IMR-90 (cell line): Measurements from ENCODE around the gene PCGF3. TPM values are rescaled to one million over a fixed set of nuclear protein-coding genes. Genes with fewer than 3 reads are reported as not detected.

Experiments used
- ATAC-seq: fragments of 200-7000 bp; cut with Tn5 transposase; 2 replicates; pipeline ENCODE4 v1.9.1; 2020; ENCODE audit warnings: low read depth, mild to moderate bottlenecking, moderate library complexity
- BruUV-seq: library from RNA; stranded (reverse); fragments of 400-500 nt; replicated peaks from 2 replicates; lab custom pipeline; 2021; lab: Mats Ljungman, UMichigan
- CTCF ChIA-PET: fragments of 300-600 bp; formaldehyde crosslinking; extraction: SDS; loops from one replicate; lab custom pipeline; 2021; ENCODE audit warnings: antibody characterized with exemption; lab: Yijun Ruan, JAX
- POLR2A ChIA-PET: fragments of 300-600 bp; sonication (Branson Sonifier 250); formaldehyde crosslinking; loops from one replicate; lab custom pipeline; 2022; ENCODE audit warnings: antibody characterized with exemption; ENCODE audit not compliant: unreplicated experiment; lab: Charles Lee
- DNase-seq: peaks from one replicate; pipeline ENCODE4 v3.0.0; 2013
- H2AFZ ChIP-seq: replicated peaks from 2 replicates; pipeline ENCODE3; 2013; ENCODE audit warnings: low read length, mild to moderate bottlenecking; ENCODE audit not compliant: poor library complexity
- H2AK5ac ChIP-seq: 2 replicates; pipeline ENCODE4 v1.6.1; 2013; ENCODE audit warnings: low read depth, low read length, inconsistent platforms
- H2AK9ac ChIP-seq: replicated peaks from 2 replicates; pipeline ENCODE3; 2013; ENCODE audit warnings: mild to moderate bottlenecking, low read depth, low read length, moderate library complexity; ENCODE audit not compliant: poor library complexity
- H2BK120ac ChIP-seq: 2 replicates; pipeline ENCODE4 v1.6.1; 2013; ENCODE audit warnings: low read depth, low read length, inconsistent platforms
- H2BK15ac ChIP-seq: 3 replicates; pipeline ENCODE4 v1.6.1; 2013; ENCODE audit warnings: low read depth, low read length, inconsistent platforms
- H2BK20ac ChIP-seq: 2 replicates; pipeline ENCODE4 v1.6.1; 2013; ENCODE audit warnings: low read depth, mild to moderate bottlenecking, inconsistent platforms, low read length, moderate library complexity
- H2BK5ac ChIP-seq: 2 replicates; pipeline ENCODE4 v1.6.1; 2013; ENCODE audit warnings: mild to moderate bottlenecking, low read depth, low read length, inconsistent platforms; ENCODE audit not compliant: poor library complexity, severe bottlenecking
- H3K14ac ChIP-seq: replicated peaks from 2 replicates; pipeline ENCODE4 v1.6.1; 2013; ENCODE audit warnings: low read depth, low read length, inconsistent platforms
- H3K18ac ChIP-seq: 2 replicates; pipeline ENCODE4 v1.6.1; 2013; ENCODE audit warnings: low read depth, low read length, control low read depth
- H3K23ac ChIP-seq: 2 replicates; pipeline ENCODE4 v1.6.1; 2013; ENCODE audit warnings: low read depth, low read length, inconsistent platforms
- H3K27ac ChIP-seq: 2 replicates; pipeline ENCODE4 v1.5.1; 2013; ENCODE audit warnings: mild to moderate bottlenecking, control low read depth, low read length; ENCODE audit not compliant: insufficient read depth
- H3K27me3 ChIP-seq: 2 replicates; pipeline ENCODE4 v1.6.1; 2013; ENCODE audit warnings: low read length; ENCODE audit not compliant: control insufficient read depth, insufficient read depth
- H3K36me3 ChIP-seq: 2 replicates; pipeline ENCODE4 v1.6.1; 2013; ENCODE audit warnings: low read length, mixed read lengths; ENCODE audit not compliant: control insufficient read depth, insufficient read depth
- H3K4ac ChIP-seq: 2 replicates; pipeline ENCODE4 v1.6.1; 2013; ENCODE audit warnings: low read depth, low read length, inconsistent platforms
- H3K4me1 ChIP-seq: 2 replicates; pipeline ENCODE4 v1.6.1; 2013; ENCODE audit warnings: low read length, mixed read lengths; ENCODE audit not compliant: control insufficient read depth, insufficient read depth
- H3K4me2 ChIP-seq: 2 replicates; pipeline ENCODE4 v1.6.1; 2013; ENCODE audit warnings: low read depth, mild to moderate bottlenecking, control low read depth, low read length, moderate library complexity
- H3K4me3 ChIP-seq: 2 replicates; pipeline ENCODE4 v1.5.1; 2013; ENCODE audit warnings: low read depth, mild to moderate bottlenecking, control low read depth, low read length, moderate library complexity; ENCODE audit not compliant: insufficient read depth
- H3K56ac ChIP-seq: 2 replicates; pipeline ENCODE4 v1.6.1; 2013; ENCODE audit warnings: low read length, inconsistent platforms; ENCODE audit not compliant: insufficient read depth; ENCODE audit errors: extremely low read depth
- H3K79me1 ChIP-seq, 2 experiments: 2 replicates each; pipeline ENCODE4 v1.6.1; 2013; ENCODE audit warnings: low read length in 2 of 2, inconsistent platforms in 1 of 2, low read depth in 1 of 2
- H3K9ac ChIP-seq: 2 replicates; pipeline ENCODE4 v1.6.1; 2013; ENCODE audit warnings: low read depth, low read length, control low read depth
- H3K9me1 ChIP-seq: 2 replicates; pipeline ENCODE4 v1.6.1; 2013; ENCODE audit warnings: low read length, inconsistent platforms; ENCODE audit not compliant: insufficient read depth
- H3K9me3 ChIP-seq: 2 replicates; pipeline ENCODE4 v1.6.1; 2013; ENCODE audit warnings: low read length; ENCODE audit not compliant: control insufficient read depth, insufficient read depth
- H4K20me1 ChIP-seq: 2 replicates; pipeline ENCODE4 v1.6.1; 2013; ENCODE audit warnings: low read length, inconsistent platforms; ENCODE audit not compliant: insufficient read depth
- H4K5ac ChIP-seq: 2 replicates; pipeline ENCODE4 v1.6.1; 2013; ENCODE audit warnings: mild to moderate bottlenecking, low read depth, low read length, control low read depth
- H4K8ac ChIP-seq, 2 experiments: 2 replicates each; pipeline ENCODE4 v1.6.1; 2013; ENCODE audit warnings: low read depth in 2 of 2, low read length in 2 of 2, control low read depth in 1 of 2, inconsistent platforms in 1 of 2
- H4K91ac ChIP-seq: 2 replicates; pipeline ENCODE4 v1.6.1; 2013; ENCODE audit warnings: low read depth, low read length, inconsistent platforms; ENCODE audit not compliant: insufficient read depth
- BHLHE40 ChIP-seq: fragments of 150-350 bp; IDR thresholded peaks from 2 replicates; pipeline ENCODE4 v1.6.1; 2016; ENCODE audit warnings: mild to moderate bottlenecking, low read depth, low read length
- CEBPB ChIP-seq: IDR thresholded peaks from 2 replicates; pipeline ENCODE4 v1.6.1; 2012; ENCODE audit warnings: low read depth, low read length, improper control_type of control experiment
- CHD1 ChIP-seq: IDR thresholded peaks from 2 replicates; pipeline ENCODE4 v1.6.1; 2012; ENCODE audit warnings: low read depth, low read length, improper control_type of control experiment
- FOS ChIP-seq: fragments of 150-350 bp; IDR thresholded peaks from 2 replicates; pipeline ENCODE4 v1.6.1; 2016; ENCODE audit warnings: low read depth, low read length
- MAFK ChIP-seq: IDR thresholded peaks from 2 replicates; pipeline ENCODE4 v1.6.1; 2012; ENCODE audit warnings: low read depth, low read length, improper control_type of control experiment
- MAZ ChIP-seq: IDR thresholded peaks from 2 replicates; pipeline ENCODE4 v1.6.1; 2012; ENCODE audit warnings: low read depth, mild to moderate bottlenecking, low read length, improper control_type of control experiment, moderate library complexity, borderline replicate concordance
- MXI1 ChIP-seq: IDR thresholded peaks from 2 replicates; pipeline ENCODE4 v1.6.1; 2012; ENCODE audit warnings: low read depth, mild to moderate bottlenecking, low read length, moderate library complexity, borderline replicate concordance
- NFE2L2 ChIP-seq: fragments of 150-350 bp; IDR thresholded peaks from 2 replicates; pipeline ENCODE4 v1.6.1; 2016; ENCODE audit warnings: low read depth, mild to moderate bottlenecking, low read length
- POLR2A ChIP-seq: IDR thresholded peaks from 2 replicates; pipeline ENCODE4 v1.6.1; 2012; ENCODE audit warnings: mild to moderate bottlenecking, low read depth, low read length
- RAD21 ChIP-seq: IDR thresholded peaks from 2 replicates; pipeline ENCODE4 v1.6.1; 2012; ENCODE audit warnings: low read length, improper control_type of control experiment
- RCOR1 ChIP-seq: IDR thresholded peaks from 2 replicates; pipeline ENCODE4 v1.6.1; 2012; ENCODE audit warnings: mild to moderate bottlenecking, low read length, improper control_type of control experiment; ENCODE audit not compliant: insufficient replicate concordance
- RFX5 ChIP-seq: IDR thresholded peaks from 2 replicates; pipeline ENCODE4 v1.8.0; 2012; ENCODE audit warnings: low read depth, mild to moderate bottlenecking, low read length, moderate library complexity
- SMC3 ChIP-seq: fragments of 150-350 bp; IDR thresholded peaks from 2 replicates; pipeline ENCODE4 v1.6.1; 2016; ENCODE audit warnings: low read depth, mild to moderate bottlenecking, antibody characterized with exemption, low read length, moderate library complexity
- WGBS, 2 experiments: methylation state at CpG; one replicate each; pipeline versions ENCODE4 v1.1.5 to v1.1.7; 2013; ENCODE audit warnings: missing lambda C conversion rate in 2 of 2; ENCODE audit not compliant: insufficient read length in 1 of 2; ENCODE audit errors: extremely low coverage in 2 of 2; 5-methylcytosine and 5-hydroxymethylcytosine counted together
- dilution Hi-C: fragments of 300-500 bp; cut with HindIII; formaldehyde crosslinking; loops from one replicate; pipeline ENCODE4 v1.14.3; 2018; ENCODE audit warnings: low sequenced_read_pairs; ENCODE audit not compliant: unreplicated experiment
- in situ Hi-C: fragments of 300-500 bp; cut with MboI; formaldehyde crosslinking; loops from 3 replicates; pipeline ENCODE4 v1.14.3; 2019; ENCODE audit warnings: low sequenced_read_pairs, inconsistent platforms, mixed read lengths
- intact Hi-C: fragments of 100-400 bp; cut with micrococcal nuclease; formaldehyde crosslinking; loops from 2 replicates; pipeline ENCODE4 v1.10.0; 2022
- polyA plus RNA-seq, 3 experiments: library from polyadenylated mRNA; depleted of rRNA; stranded (reverse); fragments of >200 nt; gene quantifications; 2 replicates each; pipeline ENCODE4 v1.2.3, GENCODE V29; 2012; ENCODE audit warnings: low replicate concordance in 1 of 3
- total RNA-seq: library from RNA; depleted of rRNA; stranded (reverse); fragments of >200 nt; gene quantifications from 2 replicates; pipeline ENCODE4 v1.2.3, GENCODE V29; 2012
- TF ChIP-seq, protein P1 (sequence below): fragments of 150-350 bp; IDR thresholded peaks from 2 replicates; pipeline ENCODE4 v1.6.1; 2017; ENCODE audit warnings: mild to moderate bottlenecking, antibody characterized with exemption, low read length, low read depth
- TF ChIP-seq, protein P2 (sequence below): conservative IDR thresholded peaks from 2 replicates; pipeline ENCODE4 v1.5.1; 2012; ENCODE audit warnings: mild to moderate bottlenecking, low read depth, low read length, improper control_type of control experiment
- TF ChIP-seq, protein P3 (sequence below): fragments of 150-350 bp; IDR thresholded peaks from 2 replicates; pipeline ENCODE4 v1.6.1; 2016; ENCODE audit warnings: low read depth, mild to moderate bottlenecking, low read length, moderate library complexity, borderline replicate concordance

The PCGF3 gene
- total and polyA plus RNA-seq, 2 of the 4 experiments (the other 2 are of a cell fraction) = 40.0 to 55.3 TPM

DNA sequence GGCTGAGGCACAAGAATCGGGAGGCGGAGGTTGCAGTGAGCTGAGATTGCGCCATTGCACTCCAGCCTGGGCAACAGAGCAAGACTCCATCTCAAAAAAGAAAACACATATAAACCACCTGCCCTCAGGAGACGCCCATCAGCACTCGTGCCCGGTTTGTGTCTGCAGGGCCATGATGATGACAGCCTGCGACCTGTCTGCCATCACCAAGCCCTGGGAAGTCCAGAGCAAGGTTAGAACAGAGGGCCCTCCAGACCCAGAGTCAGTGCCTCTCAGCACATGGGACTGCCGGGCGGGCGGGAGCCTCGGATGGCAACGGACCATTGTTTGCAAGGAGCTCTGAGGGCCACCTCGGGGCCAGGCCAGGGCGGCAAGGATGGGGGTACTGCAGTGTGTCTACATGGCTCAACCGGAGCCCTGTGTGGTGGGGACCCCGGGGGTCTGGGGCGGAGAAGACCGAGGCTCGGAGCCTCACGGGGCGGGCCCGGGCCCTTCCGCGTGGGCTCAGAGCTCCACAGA, 40.9 kb upstream of the PCGF3 start:
- Histone ChIP-seq H2BK5ac (no peak overlapping the region), H4K91ac (no peak overlapping the region), H2BK15ac (no peak overlapping the region), H3K9ac (no peak overlapping the region), H2AFZ (no peak overlapping the region), H3K4me3 (no peak overlapping the region), H3K27ac (no peak overlapping the region), H3K9me3 (peaks cover 4% of the 10 kb centered on the region; the same call in 1 of the 2 replicates), H3K27me3 (peaks cover 4% of the 10 kb centered on the region; the same call in 1 of the 2 replicates), H3K4ac (no peak overlapping the region), H3K18ac (no peak overlapping the region), H2AK9ac (no peak overlapping the region), H3K4me1 (no peaks in the 10 kb centered on the region), H2AK5ac (no peak overlapping the region), H2BK20ac (no peak overlapping the region), H3K36me3 (no peaks in the 10 kb centered on the region), H4K5ac (no peak overlapping the region), H3K9me1 (no peaks in the 10 kb centered on the region), H4K20me1 (no peaks in the 10 kb centered on the region), H2BK120ac (no peak overlapping the region), H3K14ac (no peak overlapping the region), H3K79me1 (no peaks in the 10 kb centered on the region), H3K4me2 (no peak overlapping the region), H4K8ac (no peak overlapping the region), H3K23ac (no peak overlapping the region), H3K56ac (no peak overlapping the region)
- dilution Hi-C loops = no loop called here
- BruUV-seq = no TSS peak
- TF ChIP-seq, protein P1, sequence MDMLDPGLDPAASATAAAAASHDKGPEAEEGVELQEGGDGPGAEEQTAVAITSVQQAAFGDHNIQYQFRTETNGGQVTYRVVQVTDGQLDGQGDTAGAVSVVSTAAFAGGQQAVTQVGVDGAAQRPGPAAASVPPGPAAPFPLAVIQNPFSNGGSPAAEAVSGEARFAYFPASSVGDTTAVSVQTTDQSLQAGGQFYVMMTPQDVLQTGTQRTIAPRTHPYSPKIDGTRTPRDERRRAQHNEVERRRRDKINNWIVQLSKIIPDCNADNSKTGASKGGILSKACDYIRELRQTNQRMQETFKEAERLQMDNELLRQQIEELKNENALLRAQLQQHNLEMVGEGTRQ = no peak
- TF ChIP-seq, protein P2, sequence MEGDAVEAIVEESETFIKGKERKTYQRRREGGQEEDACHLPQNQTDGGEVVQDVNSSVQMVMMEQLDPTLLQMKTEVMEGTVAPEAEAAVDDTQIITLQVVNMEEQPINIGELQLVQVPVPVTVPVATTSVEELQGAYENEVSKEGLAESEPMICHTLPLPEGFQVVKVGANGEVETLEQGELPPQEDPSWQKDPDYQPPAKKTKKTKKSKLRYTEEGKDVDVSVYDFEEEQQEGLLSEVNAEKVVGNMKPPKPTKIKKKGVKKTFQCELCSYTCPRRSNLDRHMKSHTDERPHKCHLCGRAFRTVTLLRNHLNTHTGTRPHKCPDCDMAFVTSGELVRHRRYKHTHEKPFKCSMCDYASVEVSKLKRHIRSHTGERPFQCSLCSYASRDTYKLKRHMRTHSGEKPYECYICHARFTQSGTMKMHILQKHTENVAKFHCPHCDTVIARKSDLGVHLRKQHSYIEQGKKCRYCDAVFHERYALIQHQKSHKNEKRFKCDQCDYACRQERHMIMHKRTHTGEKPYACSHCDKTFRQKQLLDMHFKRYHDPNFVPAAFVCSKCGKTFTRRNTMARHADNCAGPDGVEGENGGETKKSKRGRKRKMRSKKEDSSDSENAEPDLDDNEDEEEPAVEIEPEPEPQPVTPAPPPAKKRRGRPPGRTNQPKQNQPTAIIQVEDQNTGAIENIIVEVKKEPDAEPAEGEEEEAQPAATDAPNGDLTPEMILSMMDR = no peak
- TF ChIP-seq NFE2L2 (no peak), POLR2A (no peak), RAD21 (no peak), MAZ (no peak), FOS (no peak), CEBPB (no peak), RFX5 (no peak), CHD1 (no peak), RCOR1 (no peak), BHLHE40 (no peak), MAFK (no peak), SMC3 (no peak), MXI1 (no peak)
- TF ChIP-seq, protein P3, sequence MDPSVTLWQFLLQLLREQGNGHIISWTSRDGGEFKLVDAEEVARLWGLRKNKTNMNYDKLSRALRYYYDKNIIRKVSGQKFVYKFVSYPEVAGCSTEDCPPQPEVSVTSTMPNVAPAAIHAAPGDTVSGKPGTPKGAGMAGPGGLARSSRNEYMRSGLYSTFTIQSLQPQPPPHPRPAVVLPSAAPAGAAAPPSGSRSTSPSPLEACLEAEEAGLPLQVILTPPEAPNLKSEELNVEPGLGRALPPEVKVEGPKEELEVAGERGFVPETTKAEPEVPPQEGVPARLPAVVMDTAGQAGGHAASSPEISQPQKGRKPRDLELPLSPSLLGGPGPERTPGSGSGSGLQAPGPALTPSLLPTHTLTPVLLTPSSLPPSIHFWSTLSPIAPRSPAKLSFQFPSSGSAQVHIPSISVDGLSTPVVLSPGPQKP = no peak
- in situ Hi-C loops = no loop called here
- POLR2A ChIA-PET = no interaction called here
- intact Hi-C loops = no loop called here
- ATAC-seq (no peak), DNase-seq (no peak)
- WGBS, 2 experiments = 88% methylated on average over 4 of the region's 24 CpGs; no CpG with 5 or more reads in 1 of the 2 experiments
- CTCF ChIA-PET = no interaction called here
